ENCODE measurements around the gene GALNT10.

GALNT10 gene

GRCh38 chr5:154193701-154194121 lies 3.2 kb downstream of the GALNT10 start:
- TF ChIP-seq CTCF (IDR thresholded peaks at IDR 0.05; ENCODE audit: low read depth, low read length, poor library complexity, severe bottlenecking) = no peak
- Histone ChIP-seq H3K27ac (ENCODE audit: low read depth, low read length) (no peak overlapping the region), H3K4me1 (ENCODE audit: control insufficient read depth, low read length) (peaks cover 24% of the 10 kb centered on the region), H3K9me3 (ENCODE audit: control insufficient read depth, insufficient read depth, low read length) (no peaks in the 10 kb centered on the region), H4K20me1 (ENCODE audit: control insufficient read depth, insufficient read depth, low read depth, low read length) (no peaks in the 10 kb centered on the region), H3K27me3 (ENCODE audit: control insufficient read depth, low read length) (peaks cover 32% of the 10 kb centered on the region), H3K9me2 (replicated peaks; ENCODE audit: control insufficient read depth, low read length) (no peaks in the 10 kb centered on the region), H3K4me2 (ENCODE audit: low read length) (no peak overlapping the region), H3K36me3 (ENCODE audit: control insufficient read depth, low read length) (no peaks in the 10 kb centered on the region), H3K79me2 (ENCODE audit: control insufficient read depth, low read length) (no peaks in the 10 kb centered on the region), H3F3A (ENCODE audit: control insufficient read depth, insufficient read depth) (peaks cover 7% of the 10 kb centered on the region), H3K4me3 (ENCODE audit: low read length) (no peak overlapping the region)

- Histone ChIP-seq H3K4me3 (ENCODE audit: low read length) (no peak overlapping the region), H3K9me3 (ENCODE audit: control insufficient read depth, insufficient read depth, low read length) (no peaks in the 10 kb centered on the region), H3K36me3 (ENCODE audit: control insufficient read depth, low read length) (no peaks in the 10 kb centered on the region), H3K4me1 (ENCODE audit: control insufficient read depth, low read length) (peaks cover 17% of the 10 kb centered on the region), H3K27me3 (ENCODE audit: control insufficient read depth, low read length) (peaks cover 23% of the 10 kb centered on the region), H3K27ac (ENCODE audit: low read depth, low read length) (no peak overlapping the region), H3F3A (ENCODE audit: control insufficient read depth, insufficient read depth) (no peaks in the 10 kb centered on the region; the same call in 1 of the 2 replicates), H3K9me2 (replicated peaks; ENCODE audit: control insufficient read depth, low read length) (no peaks in the 10 kb centered on the region), H3K79me2 (ENCODE audit: control insufficient read depth, low read length) (no peaks in the 10 kb centered on the region), H3K4me2 (ENCODE audit: low read length) (no peak overlapping the region), H4K20me1 (ENCODE audit: control insufficient read depth, insufficient read depth, low read depth, low read length) (no peaks in the 10 kb centered on the region)
- TF ChIP-seq EZH2phosphoT487 (IDR thresholded peaks at IDR 0.05; ENCODE audit: borderline replicate concordance, low read length) (no peak), CTCF (IDR thresholded peaks at IDR 0.05; ENCODE audit: low read depth, low read length, poor library complexity, severe bottlenecking) (no peak)
Observed at GRCh38 chr5:154194345-154195329, 4.1 kb downstream of the GALNT10 start.

GRCh38 chr5:154196281-154196680 lies 5.7 kb downstream of the GALNT10 start:
- Histone ChIP-seq H3F3A (ENCODE audit: control insufficient read depth, insufficient read depth) (no peaks in the 10 kb centered on the region), H3K79me2 (ENCODE audit: control insufficient read depth, low read length) (no peaks in the 10 kb centered on the region), H3K36me3 (ENCODE audit: control insufficient read depth, low read length) (no peaks in the 10 kb centered on the region), H3K27ac (ENCODE audit: low read depth, low read length) (no peak overlapping the region), H3K4me2 (ENCODE audit: low read length) (no peak overlapping the region), H3K4me3 (ENCODE audit: low read length) (no peak overlapping the region), H3K27me3 (ENCODE audit: control insufficient read depth, low read length) (peaks cover 15% of the 10 kb centered on the region), H3K9me3 (ENCODE audit: control insufficient read depth, insufficient read depth, low read length) (no peaks in the 10 kb centered on the region), H4K20me1 (ENCODE audit: control insufficient read depth, insufficient read depth, low read depth, low read length) (no peaks in the 10 kb centered on the region), H3K4me1 (ENCODE audit: control insufficient read depth, low read length) (peaks cover 8% of the 10 kb centered on the region; the same call in 1 of the 2 replicates), H3K9me2 (replicated peaks; ENCODE audit: control insufficient read depth, low read length) (no peaks in the 10 kb centered on the region)
- no peak for TF ChIP-seq CTCF (IDR thresholded peaks at IDR 0.05; ENCODE audit: low read depth, low read length, poor library complexity, severe bottlenecking)
- TF ChIP-seq EZH2phosphoT487 (IDR thresholded peaks at IDR 0.05; ENCODE audit: borderline replicate concordance, low read length) = no peak
